ENCODE data around the gene MISP. TPM values are rescaled to one million over a fixed set of nuclear protein-coding genes. Genes with fewer than 3 reads are reported as not detected.
A peak's percentile ranks its signal among the peaks of the same experiment; 100 is the strongest.

MISP gene
- total and polyA plus RNA-seq, 2 of the 8 experiments (the other 6 are each of a cell fraction or from before 2014, with no cell fraction given) = 0.43 to 0.45 TPM

- Histone ChIP-seq H3K9ac (replicated peaks in 1 of 4; ENCODE audit: extremely low read depth in 1 of 4, low read depth in 3 of 4, low read length in 3 of 4) (no peak overlapping the region), H3K56ac (replicated peaks; ENCODE audit: insufficient read length, low read depth, low read length) (no peak overlapping the region), H4K8ac (ENCODE audit: extremely low read depth, insufficient read depth, low read length) (no peak overlapping the region), H3K14ac (ENCODE audit: insufficient read length) (no peak overlapping the region), H3K18ac (ENCODE audit: extremely low read depth, low read length) (peak overlapping the region; percentile 71; the same call in 1 of the 2 replicates), H4K20me1 (replicated peaks in 1 of 2; ENCODE audit: control insufficient read depth in 1 of 2, insufficient read depth in 2 of 2, low read length in 2 of 2) (no peaks in the 10 kb centered on the region), H3K23ac (ENCODE audit: insufficient read length) (no peak overlapping the region), H3K79me2 (ENCODE audit: control insufficient read depth in 1 of 2, insufficient read depth in 2 of 2, low read length in 2 of 2) (no peaks in the 10 kb centered on the region), H2BK20ac (ENCODE audit: low read length) (0 out of 2 replicates have a peak overlapping the region, but pooled peaks have one; percentile 40), H3K4ac (replicated peaks; ENCODE audit: insufficient read length, low read depth, low read length) (no peak overlapping the region), H4K5ac (ENCODE audit: insufficient read length, low read depth, low read length) (no peak overlapping the region), H2AK5ac (ENCODE audit: low read depth, low read length) (0 out of 2 replicates have a peak overlapping the region, but pooled peaks have one; percentile 53), H2BK120ac (replicated peaks; ENCODE audit: low read depth, low read length) (no peak overlapping the region), H3K23me2 (ENCODE audit: low read depth, low read length) (peaks cover 2% of the 10 kb centered on the region; the same call in 1 of the 2 replicates), H4K91ac (replicated peaks; ENCODE audit: insufficient read length, low read length) (no peak overlapping the region), H3K9me3 (ENCODE audit: insufficient read depth in 2 of 2, low read depth in 1 of 2, low read length in 1 of 2) (no peaks in the 10 kb centered on the region), H2AFZ (ENCODE audit: low read length) (no peak overlapping the region), H2BK5ac (ENCODE audit: low read depth, low read length) (peak overlapping the region; percentile 60; the same call in 1 of the 2 replicates), H2BK12ac (ENCODE audit: low read depth, low read length) (peak overlapping the region; percentile 92; the same call in 1 of the 2 replicates), H3K79me1 (ENCODE audit: low read depth, low read length) (no peaks in the 10 kb centered on the region; the same call in 1 of the 2 replicates), H3K36me3 (ENCODE audit: control insufficient read depth in 2 of 4, insufficient read depth in 4 of 4, low read length in 3 of 4) (no peaks in the 10 kb centered on the region), H3K4me3 (ENCODE audit: extremely low read depth in 1 of 4, insufficient read depth in 2 of 4, low read depth in 3 of 4, low read length in 4 of 4) (no peak overlapping the region), H3K4me1 (replicated peaks in 1 of 4; ENCODE audit: control insufficient read depth in 3 of 4, insufficient read depth in 4 of 4, low read length in 3 of 4) (peaks cover 0 to 36% (median 17%) of the 10 kb centered on the region in 4 experiments; a peak in 6 of 7 replicates), H2BK15ac (ENCODE audit: low read length) (no peak overlapping the region), H3K4me2 (ENCODE audit: insufficient read depth in 1 of 2, low read depth in 2 of 2, low read length in 2 of 2) (no peak overlapping the region), H3K27ac (ENCODE audit: low read depth, low read length) (no peak overlapping the region; the same call in 1 of the 2 replicates), H3K27me3 (replicated peaks in 1 of 4; ENCODE audit: control insufficient read depth in 3 of 4, extremely low read depth in 1 of 4, insufficient read depth in 3 of 4, low read length in 3 of 4) (no peaks in the 10 kb centered on the region)
- DNase-seq (ENCODE audit: low read depth in 1 of 2, low spot score in 2 of 2) = no peak
- WGBS, 2 experiments (ENCODE audit: extremely low coverage in 1 of 2, insufficient coverage in 1 of 2, insufficient read length in 1 of 2, insufficient replicate concordance in 2 of 2, low coverage in 1 of 2, low lambda C conversion rate in 2 of 2, missing lambda C conversion rate in 1 of 2) = 87% methylated on average over 16 of the region's 16 CpGs; no CpG with 5 or more reads in 1 of the 2 experiments
- no peak for FAIRE-seq
- ChIA-PET POLR2A (ENCODE audit: partially characterized antibody) (interaction anchor here (1.0 to 6.7 kb wide), 5 partner anchors 8 to 22 kb away, joined by 3 to 85 read pairs (median 10); partner anchors contain the start of gene PTBP1), CTCF (ENCODE audit: partially characterized antibody) (interaction anchor here (0.9 to 5.2 kb wide), 4 partner anchors 8 to 23 kb away, joined by 3 to 23 read pairs (median 6); no protein-coding TSS in a partner anchor)
- TF ChIP-seq SIRT6 (IDR thresholded peaks at IDR 0.05; ENCODE audit: low read length) (no peak), SAP30 (IDR thresholded peaks at IDR 0.05; ENCODE audit: insufficient read depth, insufficient replicate concordance, low read length) (no peak), TBP (IDR thresholded peaks at IDR 0.05; ENCODE audit: low read depth, low read length) (no peak), RBBP5 (IDR thresholded peaks at IDR 0.05; ENCODE audit: borderline replicate concordance, low read depth, low read length) (no peak), SRF (IDR thresholded peaks at IDR 0.05; ENCODE audit: low read depth, low read length) (no peak), JUN (IDR thresholded peaks at IDR 0.05; ENCODE audit: low read depth, low read length) (no peak), PHF8 (conservative IDR thresholded peaks at IDR 0.05; ENCODE audit: low read depth, low read length) (no peak), GABPA (IDR thresholded peaks at IDR 0.05; ENCODE audit: borderline replicate concordance, insufficient read depth, low read length) (no peak), SIX5 (IDR thresholded peaks at IDR 0.05; ENCODE audit: low read depth, low read length) (no peak)
- TF ChIP-seq, protein P1, sequence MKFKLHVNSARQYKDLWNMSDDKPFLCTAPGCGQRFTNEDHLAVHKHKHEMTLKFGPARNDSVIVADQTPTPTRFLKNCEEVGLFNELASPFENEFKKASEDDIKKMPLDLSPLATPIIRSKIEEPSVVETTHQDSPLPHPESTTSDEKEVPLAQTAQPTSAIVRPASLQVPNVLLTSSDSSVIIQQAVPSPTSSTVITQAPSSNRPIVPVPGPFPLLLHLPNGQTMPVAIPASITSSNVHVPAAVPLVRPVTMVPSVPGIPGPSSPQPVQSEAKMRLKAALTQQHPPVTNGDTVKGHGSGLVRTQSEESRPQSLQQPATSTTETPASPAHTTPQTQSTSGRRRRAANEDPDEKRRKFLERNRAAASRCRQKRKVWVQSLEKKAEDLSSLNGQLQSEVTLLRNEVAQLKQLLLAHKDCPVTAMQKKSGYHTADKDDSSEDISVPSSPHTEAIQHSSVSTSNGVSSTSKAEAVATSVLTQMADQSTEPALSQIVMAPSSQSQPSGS (IDR thresholded peaks at IDR 0.05; ENCODE audit: low read length) = no peak
Measured at GRCh38 chr19:792306-792885, 41.5 kb downstream of the MISP start.
